NCI-H1930 (cell line): Measurements from ENCODE around the gene MID2.
"Not testable (repeated sequence)": the region's sequence is repeated elsewhere in the genome, so short reads cannot be mapped to it uniquely, and the experiment has no call there.

Experiments
- DNase-seq, 2 experiments: peaks; one replicate each; lab custom pipeline; 2025; lab: John Stamatoyannopoulos, UW

Gene MID2

DNA sequence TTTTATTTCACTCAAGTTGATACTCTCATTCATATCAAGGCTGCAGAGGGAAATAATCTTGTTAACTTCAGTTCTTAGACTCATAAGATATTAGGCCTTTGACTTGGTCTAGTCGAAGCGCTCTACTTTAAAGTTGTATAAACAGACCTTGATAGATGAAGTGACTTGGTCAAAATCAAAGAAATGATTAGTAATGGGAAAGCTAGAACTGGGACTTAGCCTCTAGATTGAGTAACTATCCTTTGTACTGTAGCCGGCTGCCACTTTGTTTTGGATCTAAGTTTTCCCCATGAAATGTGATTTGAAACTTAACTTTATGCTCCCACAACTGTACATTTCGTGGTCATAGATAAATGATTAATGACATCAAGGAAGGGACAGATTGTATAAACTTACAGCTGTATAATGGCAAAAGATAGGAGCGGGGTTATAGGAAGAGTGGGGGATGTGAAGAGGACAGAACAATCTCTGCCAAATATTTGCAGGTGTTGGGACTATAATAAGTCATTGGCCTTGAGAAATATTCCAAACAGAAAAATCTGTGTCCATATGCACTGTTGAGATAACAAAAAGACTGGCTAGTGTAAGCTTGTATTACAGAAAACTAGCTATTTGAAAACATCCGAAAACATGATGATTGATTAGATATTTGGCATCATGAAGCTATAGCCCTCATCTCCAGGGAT lies 17.2 kb downstream of the MID2 start:
- no peak for DNase-seq

DNA sequence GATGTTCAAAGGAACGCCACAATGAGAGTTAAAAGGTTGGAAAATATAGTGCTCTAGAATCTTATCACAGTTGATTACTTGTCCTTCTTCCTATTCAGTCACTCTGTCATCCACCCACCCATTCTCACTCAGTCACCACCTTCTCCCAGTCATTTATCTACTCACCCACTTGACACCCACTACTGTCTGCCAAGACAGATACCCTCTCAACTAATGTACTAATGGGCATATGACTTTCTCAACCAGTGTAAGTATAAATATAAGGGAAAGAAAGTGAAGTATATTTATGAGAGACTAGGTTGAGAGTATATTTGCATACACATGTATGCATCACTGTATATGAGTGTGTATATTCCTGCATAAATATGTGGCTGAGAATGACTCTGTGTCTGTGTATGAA lies 20.0 kb downstream of the MID2 start:
- no peak for DNase-seq

DNA sequence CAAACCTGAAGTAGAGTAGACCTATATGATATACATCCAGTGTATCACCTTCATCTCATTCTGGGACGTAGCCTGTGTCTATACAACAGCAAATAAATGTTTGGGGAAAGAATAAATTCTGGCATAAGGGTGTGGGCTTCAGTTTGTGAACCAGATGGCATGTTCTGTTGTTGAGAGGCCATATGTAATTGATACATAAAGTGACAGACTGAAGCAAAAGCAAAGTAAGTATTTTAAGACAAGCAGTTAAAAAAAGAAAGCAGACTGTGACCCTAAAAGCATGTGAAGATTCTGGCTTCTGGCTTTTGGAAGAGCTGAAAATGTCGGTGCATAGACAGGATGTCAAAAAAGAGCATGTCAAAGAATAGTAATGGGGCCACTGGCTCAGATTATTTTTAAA lies 22.9 kb downstream of the MID2 start:
- no peak for DNase-seq

DNA sequence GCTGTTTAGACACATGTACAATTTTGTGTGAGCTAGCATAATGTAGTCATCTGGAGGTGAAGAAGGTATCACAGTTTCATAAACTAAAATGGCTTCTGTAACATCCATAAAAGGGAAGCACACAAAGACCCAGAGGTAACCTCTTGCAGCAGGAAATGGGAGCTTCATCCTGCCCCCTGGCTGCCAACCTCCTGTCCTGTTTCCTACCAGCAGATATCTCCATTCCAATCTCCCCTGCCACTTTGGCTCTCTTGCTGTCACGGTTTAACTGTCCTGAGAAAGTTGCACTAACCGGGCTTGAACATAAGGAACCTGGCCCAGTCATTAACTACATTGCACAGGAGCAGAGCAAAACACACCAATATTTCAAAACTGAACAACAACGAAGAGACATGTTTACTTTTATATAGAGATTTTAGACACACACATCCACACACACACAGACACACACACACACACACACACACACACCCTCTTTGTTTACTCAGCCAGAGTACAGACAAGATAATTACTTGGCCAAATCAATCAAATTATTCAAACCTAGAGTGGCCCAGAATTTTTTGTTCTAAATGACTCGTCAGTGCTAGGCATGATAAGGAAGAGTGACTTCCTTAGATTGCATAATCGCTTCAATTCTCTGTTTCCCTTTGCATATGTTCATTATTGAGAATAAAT lies 24.2 kb downstream of the MID2 start:
- DNase-seq, result no peak

DNA sequence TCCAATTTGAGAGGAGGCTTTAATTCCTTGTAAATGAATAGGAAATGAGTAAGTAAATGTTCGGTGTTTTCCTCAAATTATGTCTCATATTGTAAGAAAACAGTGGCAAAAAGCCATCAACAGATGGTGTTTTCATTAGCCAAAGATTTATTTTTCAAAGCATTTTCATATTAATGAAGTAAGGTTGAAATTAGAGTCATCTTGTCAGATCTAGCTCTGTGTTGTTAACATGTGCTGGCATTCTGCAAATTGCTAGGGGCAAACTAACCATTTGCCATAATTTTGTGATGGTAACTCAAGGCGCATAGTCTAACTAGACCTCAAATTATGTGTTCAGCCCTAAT lies 24.7 kb downstream of the MID2 start:
- DNase-seq, result no peak

DNA sequence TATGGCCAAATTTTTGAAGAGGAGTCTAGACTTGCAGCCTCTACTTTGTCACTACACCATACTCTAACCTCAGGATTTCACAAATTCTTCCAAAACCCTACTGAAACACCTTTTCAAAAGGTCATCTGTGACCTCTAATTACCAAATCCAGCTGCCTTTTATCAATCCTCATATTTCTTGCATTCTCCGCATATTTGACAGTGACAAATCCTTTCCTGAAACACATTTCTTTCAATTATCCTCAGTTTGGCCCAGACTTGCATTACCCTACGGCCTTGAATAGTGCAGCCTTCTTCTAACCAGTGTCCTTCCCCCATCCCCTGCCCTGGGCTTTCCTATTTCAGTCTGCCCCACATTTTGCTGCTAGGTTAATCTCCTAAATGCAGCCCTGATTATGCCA lies 25.5 kb downstream of the MID2 start:
- no peak for DNase-seq

DNA sequence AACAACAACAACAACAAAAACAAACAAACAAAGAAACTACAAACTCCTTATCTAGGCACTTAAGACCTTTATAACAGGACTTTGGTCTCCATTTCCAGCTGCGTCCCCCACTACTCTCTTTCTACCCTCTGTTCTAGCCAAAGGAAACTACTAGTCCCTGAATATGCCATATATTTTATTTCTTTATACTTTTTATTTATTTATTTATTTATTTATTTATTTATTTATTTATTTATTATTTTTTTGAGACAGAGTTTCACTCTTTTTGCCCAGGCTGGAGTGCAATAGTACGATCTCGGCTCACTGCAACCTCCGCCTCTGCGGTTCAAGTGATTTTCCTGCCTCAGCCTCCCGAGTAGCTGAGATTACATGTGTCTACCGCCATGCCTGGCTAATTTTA lies 26.0 kb downstream of the MID2 start:
- DNase-seq, result not testable (repeated sequence)

DNA sequence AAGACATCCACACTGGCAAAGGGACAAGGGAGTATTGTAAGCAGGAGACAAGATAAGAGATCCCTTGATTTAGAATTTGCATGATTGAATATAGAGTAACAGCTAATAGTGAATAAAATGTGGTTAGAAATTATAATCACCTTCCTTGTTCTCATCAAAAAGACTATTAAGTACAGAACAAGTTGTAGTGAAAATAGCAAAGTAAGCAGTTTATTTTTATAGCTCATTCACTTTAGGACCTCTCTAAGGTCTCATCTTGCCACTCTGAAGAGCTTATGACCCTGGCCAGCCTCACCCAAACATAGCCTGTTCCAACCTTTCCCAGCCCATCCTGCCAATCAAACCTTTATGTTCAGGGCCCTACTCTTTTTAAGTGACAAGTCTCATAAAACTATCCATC lies 30.6 kb downstream of the MID2 start:
- DNase-seq, result no peak

DNA sequence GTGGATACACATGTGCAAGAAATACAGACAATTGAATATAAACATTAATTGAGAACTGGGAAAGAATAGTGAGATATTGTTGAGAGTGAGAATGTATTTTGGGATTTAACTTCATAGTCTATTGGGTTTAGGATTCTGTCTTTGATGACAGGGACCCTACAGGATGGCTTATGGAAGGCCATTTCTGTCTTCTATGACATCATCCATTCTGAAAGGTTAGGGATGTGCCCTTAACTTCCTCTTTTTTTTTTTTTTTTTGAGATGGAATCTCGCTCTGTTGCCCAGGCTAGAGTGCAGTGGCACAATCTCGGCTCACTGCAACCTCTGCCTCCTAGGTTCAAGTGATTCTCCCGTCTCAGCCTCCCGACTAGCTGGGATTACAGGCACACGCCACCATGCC lies 31.4 kb downstream of the MID2 start:
- DNase-seq, result not testable (repeated sequence)

DNA sequence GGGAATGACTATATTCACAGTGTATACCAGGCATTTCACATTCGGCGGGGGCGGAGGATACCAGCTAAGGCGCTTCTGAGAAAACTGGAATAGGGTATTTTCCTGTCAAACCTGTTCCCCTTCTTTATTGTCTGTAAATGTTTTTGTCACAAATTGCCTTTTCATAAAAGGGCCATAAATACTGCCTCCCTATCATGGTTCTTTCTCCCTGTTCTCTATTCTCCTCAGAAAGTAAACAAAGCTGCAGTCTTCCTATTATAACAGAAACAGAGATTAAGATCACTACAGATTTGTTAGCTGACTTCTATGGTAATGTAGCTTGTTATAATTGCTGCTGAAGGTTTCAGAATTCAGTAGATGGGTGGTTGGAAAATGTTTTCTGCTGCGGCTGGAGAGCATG lies 32.2 kb downstream of the MID2 start:
- DNase-seq, result no peak

DNA sequence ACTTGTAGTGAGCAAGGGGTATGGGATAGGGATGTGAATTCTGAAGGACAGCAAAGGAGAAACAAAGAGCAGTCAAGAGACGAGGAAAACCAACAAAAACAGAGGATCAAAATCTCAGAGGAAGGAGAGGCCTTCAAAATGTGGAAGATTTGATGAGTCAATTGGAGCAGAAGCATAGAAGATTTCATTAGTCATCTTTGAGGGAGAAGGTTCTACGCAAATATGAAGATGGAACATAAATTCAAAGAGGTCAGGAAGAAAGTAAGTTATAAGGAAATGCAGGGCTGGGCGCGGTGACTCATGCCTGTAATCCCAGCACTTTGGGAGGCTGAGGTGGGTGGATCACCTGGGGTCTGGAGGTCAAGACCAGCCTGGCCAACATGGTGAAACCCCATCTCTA lies 35.4 kb downstream of the MID2 start:
- no peak for DNase-seq

DNA sequence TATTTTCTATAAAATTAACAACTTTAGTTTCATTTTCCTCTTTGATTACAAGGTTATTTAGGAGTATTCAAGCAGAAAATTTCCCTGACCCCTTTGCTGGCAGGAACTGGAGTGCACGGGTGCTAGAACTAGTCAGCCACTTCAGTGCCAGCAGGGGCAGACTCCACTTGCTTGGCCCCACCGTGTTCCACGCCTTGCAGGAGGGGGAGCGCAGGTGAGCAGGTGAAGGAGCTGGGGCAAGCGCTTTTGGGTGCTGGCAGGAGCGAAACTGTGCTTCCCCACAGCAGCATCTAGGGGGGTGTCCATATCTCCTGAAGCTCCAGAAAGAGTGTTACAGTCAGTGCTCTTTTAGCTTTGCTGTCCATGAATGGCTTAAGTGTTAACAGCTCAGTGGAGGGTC lies 45.5 kb downstream of the MID2 start:
- no peak for DNase-seq

DNA sequence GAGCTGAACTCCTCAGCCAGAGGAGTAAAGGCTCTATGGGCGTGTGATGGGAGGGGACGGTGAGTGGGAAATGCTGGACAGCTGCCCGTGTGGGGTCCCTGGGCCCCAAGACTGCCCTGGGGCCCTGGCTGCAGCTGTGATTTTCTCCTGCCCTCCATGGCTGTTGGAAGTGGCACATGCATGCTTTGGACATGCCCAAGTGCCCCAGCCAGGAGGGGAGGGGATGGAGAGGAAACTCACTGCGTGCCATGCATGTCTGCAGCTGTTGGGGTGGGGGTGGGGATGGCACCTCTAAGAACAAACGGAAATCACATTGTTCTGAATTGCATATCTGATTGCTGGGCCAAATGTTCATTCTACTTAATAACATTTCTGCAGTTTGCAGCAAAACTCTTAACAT lies 52.4 kb downstream of the MID2 start:
- no peak for DNase-seq

DNA sequence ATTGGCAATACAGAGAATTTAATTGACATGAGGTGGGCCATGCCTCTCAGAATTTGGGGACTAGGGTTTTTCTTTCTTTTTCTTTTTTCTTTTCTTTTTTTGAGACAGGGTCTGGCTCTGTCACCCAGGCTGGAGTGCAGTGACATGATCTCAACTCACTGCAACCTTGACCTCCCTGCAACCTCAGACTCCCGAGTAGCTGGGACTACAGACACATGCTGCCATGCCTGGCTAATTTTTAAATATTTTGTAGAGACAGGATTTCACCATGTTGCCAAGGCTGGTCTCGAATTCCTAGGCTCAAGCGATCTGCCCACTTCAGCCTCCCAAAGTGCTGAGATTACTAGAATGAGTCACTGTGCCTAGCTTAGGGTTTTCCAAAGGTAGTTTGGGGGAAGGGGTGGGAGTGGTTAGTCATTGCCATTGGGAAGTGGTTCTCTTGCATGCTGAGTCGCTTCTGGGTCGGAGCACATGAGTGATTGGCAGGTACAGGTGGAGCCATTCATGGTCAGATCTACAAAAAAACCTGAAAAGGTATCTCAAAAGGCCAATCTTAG lies 54.5 kb downstream of the MID2 start:
- no peak for DNase-seq

DNA sequence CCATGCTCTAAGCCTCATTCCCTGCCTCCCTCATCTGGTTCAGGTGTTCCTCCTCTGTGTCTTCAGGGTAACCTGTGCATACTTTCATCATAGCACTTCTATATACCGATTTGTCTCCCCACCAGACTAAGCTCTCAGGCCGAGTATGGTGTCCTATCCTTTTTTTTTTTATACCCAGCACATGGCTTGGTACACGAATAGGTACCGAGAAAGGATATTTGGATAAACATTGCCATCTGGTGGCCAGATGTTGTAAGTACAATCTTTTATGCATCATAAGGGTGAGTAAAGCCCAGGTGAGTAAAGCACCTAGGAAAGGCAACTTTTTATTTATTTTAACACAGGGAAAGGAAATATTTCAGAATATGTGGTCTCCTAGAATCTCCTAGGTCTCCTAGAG lies 68.4 kb downstream of the MID2 start:
- DNase-seq, result peak in 1 of 2 experiments; percentile 4

DNA sequence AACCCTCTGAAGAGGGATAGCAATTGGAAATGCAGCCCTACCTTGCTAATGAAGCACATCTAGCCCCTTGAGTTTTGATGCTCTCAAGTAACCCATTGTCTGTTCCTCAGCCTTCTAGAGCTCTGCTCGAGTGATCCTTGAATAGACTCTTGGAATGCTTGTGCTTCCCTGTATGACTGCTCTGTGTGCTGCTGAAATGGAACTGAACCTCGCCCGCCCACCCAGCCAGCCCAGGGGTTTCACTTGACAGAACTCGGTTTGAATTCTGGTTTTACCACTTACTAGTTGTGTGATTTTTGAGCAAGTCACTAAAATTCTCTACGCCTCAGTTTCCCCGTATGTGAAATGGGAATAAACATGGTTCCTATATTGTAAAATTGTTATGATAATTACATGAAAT lies 77.1 kb downstream of the MID2 start:
- DNase-seq, result no peak

DNA sequence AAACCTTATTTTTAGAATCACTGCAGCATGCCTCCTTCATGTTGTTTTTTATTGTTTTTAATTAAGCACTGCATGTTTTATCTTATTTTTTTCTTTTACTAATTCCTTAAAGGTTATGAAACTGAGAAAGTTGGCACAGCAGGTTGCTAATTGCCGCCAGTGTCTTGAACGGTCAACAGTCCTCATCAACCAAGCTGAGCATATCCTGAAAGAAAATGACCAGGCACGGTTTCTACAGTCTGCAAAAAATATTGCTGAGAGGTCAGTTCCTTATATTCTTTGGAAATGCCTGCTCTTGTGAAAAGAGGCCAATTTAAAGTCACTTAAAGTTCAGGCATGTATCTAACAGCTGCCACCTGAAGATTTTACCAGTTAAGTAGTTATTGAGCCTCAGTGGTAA lies 79.7 kb downstream of the MID2 start:
- DNase-seq, result no peak

DNA sequence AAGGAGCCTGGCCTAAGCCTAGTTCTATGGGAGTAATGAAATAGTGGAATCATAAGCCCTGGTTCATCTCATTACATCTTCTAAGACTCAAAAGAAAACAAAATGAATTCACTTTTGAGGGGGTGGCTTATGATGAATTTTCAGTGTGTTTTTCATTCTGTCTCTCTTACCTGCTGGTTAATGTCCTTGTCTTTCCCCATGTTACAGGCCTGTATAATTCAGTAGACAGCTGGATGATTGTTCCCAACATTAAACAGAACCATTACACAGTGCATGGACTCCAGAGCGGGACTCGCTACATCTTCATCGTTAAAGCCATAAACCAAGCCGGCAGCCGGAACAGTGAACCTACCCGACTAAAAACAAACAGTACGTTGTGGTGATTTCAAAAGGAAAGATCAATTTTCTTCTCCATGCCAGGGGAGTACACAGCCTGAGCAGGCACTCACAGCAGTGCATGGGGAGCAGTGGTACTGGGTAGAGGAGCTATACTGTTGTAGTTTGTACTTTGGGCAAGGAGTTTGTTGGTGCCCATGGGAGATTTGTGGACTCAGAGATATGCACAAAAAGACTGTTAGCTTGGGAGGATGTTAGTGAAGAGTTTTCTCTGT lies 98.6 kb downstream of the MID2 start:
- no peak for DNase-seq

DNA sequence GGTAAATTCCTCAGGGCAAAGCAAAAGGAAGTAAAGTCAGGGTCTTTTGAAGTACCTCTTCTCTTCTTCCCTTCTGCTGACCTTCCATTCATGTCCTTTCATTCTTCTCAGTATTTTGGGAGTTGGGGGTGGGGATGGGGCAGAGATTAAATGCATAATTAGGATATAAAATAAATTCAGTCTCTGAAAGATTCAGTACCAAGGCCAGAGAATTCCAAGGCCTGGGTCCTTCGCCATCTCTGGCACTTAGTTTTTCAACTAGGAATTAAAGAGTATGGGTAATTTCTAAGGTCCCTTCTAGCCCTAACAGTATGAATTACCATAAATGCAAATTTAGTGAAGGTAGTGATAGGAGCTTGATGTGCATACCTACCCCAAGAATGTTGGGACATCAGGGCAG lies 108.6 kb downstream of the MID2 start:
- DNase-seq, result no peak

DNA sequence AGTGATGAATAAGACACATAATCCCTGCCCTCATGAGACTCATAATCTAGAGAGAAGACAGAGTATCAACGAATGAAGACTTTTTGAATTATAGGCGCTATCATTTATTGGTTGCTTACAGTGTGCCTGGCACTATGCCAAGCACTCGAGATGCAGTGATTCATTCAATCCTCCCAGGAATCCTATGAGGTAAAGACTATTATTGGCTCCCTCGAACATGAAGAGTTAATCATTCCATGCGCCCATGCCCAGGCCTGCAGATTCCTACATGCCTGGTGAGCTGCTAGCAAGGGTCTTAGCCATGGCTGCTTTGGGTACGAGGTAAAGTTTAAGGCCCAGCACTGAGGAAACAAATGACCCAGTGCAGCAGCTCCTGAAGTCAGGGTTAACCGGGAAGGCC lies 109.5 kb downstream of the MID2 start:
- DNase-seq, result no peak

DNA sequence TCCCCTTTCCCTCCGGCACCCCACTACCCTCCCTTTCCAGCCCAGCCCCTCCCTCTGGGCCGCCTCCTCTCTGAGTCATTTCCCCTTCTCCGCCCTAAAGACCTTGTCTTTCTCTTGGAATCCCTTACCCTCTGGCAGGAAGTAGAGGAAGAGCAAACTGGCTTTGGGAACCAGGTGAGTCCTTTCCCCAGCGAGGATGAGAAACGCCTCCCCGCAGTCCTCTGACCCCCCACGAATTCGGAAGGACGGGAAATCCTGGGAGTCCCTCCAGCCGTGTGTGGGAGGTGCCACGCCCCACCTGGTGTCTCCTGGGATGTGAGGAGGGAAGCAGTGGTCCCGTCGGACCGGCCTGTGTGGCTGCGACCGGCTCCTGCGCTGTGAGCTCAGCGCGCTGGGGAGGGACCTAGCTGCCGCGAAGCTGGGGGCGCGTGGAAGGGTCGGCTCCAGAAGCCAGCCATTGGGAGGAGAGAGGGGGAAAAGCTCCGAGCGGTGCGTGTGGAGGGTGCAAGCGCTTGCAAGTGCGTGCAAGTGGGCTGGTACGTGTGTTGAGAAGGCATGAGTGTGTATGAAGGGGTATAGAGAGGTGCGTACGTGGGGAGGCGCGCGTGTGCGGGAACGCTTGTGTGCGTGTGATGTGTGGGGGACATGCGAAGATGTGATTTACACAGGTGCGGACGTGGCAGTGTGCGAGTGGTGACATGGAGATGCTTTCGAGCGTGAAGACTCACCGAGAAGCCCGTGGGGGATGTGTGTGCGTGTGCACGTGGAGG lies 110.2 kb downstream of the MID2 start:
- no peak for DNase-seq

DNA sequence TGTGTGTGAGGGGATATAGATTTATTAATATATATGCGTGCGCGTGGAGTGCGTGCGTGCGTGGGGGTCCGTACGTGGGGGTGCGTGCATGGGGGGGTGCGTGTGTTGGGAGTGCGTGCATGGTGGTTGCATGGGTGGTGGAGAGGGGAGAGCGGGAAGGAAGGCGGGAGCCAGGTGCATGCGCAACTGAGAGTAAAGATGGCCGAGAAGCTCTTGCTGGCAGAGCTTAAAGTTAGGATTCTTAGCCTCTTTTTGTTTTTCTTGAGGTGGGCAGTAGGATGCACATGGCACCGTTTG lies 110.7 kb downstream of the MID2 start:
- no peak for DNase-seq

DNA sequence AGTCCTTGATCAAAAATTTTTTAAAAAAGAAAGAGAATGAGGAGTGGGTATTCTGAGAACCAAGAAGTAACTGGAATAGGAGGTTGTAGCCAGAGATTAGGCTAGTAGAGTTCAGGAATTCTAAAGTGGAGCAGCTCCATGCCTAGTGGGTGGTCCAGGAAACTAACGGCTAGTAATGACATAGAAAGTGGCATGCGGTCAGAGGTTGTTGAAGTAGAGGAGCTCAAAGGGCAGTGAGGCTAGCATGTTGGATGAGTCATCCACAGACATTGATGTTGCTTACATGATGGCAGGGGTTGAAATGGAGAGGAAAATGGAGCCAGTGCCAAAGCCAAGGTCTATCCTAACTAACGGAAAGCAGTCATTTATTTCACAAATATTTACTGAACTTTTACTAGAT lies 114.4 kb downstream of the MID2 start:
- DNase-seq, result no peak
